IMR-90 (cell line): ENCODE data around the gene RABGAP1. TPM values are rescaled to one million over a fixed set of nuclear protein-coding genes. Genes with fewer than 3 reads are reported as not detected.

ENCODE experiments used
- ATAC-seq: fragments of 200-7000 bp; cut with Tn5 transposase; 2 replicates; pipeline ENCODE4 v1.9.1; 2020; ENCODE audit warnings: low read depth, mild to moderate bottlenecking, moderate library complexity
- BruUV-seq: library from RNA; stranded (reverse); fragments of 400-500 nt; replicated peaks from 2 replicates; lab custom pipeline; 2021; lab: Mats Ljungman, UMichigan
- CTCF ChIA-PET: fragments of 300-600 bp; formaldehyde crosslinking; extraction: SDS; loops from one replicate; lab custom pipeline; 2021; ENCODE audit warnings: antibody characterized with exemption; lab: Yijun Ruan, JAX
- POLR2A ChIA-PET: fragments of 300-600 bp; sonication (Branson Sonifier 250); formaldehyde crosslinking; loops from one replicate; lab custom pipeline; 2022; ENCODE audit warnings: antibody characterized with exemption; ENCODE audit not compliant: unreplicated experiment; lab: Charles Lee
- DNase-seq: peaks from one replicate; pipeline ENCODE4 v3.0.0; 2013
- H2AFZ ChIP-seq: replicated peaks from 2 replicates; pipeline ENCODE3; 2013; ENCODE audit warnings: low read length, mild to moderate bottlenecking; ENCODE audit not compliant: poor library complexity
- H2AK5ac ChIP-seq: 2 replicates; pipeline ENCODE4 v1.6.1; 2013; ENCODE audit warnings: low read depth, low read length, inconsistent platforms
- H2AK9ac ChIP-seq: replicated peaks from 2 replicates; pipeline ENCODE3; 2013; ENCODE audit warnings: mild to moderate bottlenecking, low read depth, low read length, moderate library complexity; ENCODE audit not compliant: poor library complexity
- H2BK120ac ChIP-seq: 2 replicates; pipeline ENCODE4 v1.6.1; 2013; ENCODE audit warnings: low read depth, low read length, inconsistent platforms
- H2BK15ac ChIP-seq: 3 replicates; pipeline ENCODE4 v1.6.1; 2013; ENCODE audit warnings: low read depth, low read length, inconsistent platforms
- H2BK20ac ChIP-seq: 2 replicates; pipeline ENCODE4 v1.6.1; 2013; ENCODE audit warnings: low read depth, mild to moderate bottlenecking, inconsistent platforms, low read length, moderate library complexity
- H2BK5ac ChIP-seq: 2 replicates; pipeline ENCODE4 v1.6.1; 2013; ENCODE audit warnings: mild to moderate bottlenecking, low read depth, low read length, inconsistent platforms; ENCODE audit not compliant: poor library complexity, severe bottlenecking
- H3K14ac ChIP-seq: replicated peaks from 2 replicates; pipeline ENCODE4 v1.6.1; 2013; ENCODE audit warnings: low read depth, low read length, inconsistent platforms
- H3K18ac ChIP-seq: 2 replicates; pipeline ENCODE4 v1.6.1; 2013; ENCODE audit warnings: low read depth, low read length, control low read depth
- H3K23ac ChIP-seq: 2 replicates; pipeline ENCODE4 v1.6.1; 2013; ENCODE audit warnings: low read depth, low read length, inconsistent platforms
- H3K27ac ChIP-seq: 2 replicates; pipeline ENCODE4 v1.5.1; 2013; ENCODE audit warnings: mild to moderate bottlenecking, control low read depth, low read length; ENCODE audit not compliant: insufficient read depth
- H3K27me3 ChIP-seq: 2 replicates; pipeline ENCODE4 v1.6.1; 2013; ENCODE audit warnings: low read length; ENCODE audit not compliant: control insufficient read depth, insufficient read depth
- H3K36me3 ChIP-seq: 2 replicates; pipeline ENCODE4 v1.6.1; 2013; ENCODE audit warnings: low read length, mixed read lengths; ENCODE audit not compliant: control insufficient read depth, insufficient read depth
- H3K4ac ChIP-seq: 2 replicates; pipeline ENCODE4 v1.6.1; 2013; ENCODE audit warnings: low read depth, low read length, inconsistent platforms
- H3K4me1 ChIP-seq: 2 replicates; pipeline ENCODE4 v1.6.1; 2013; ENCODE audit warnings: low read length, mixed read lengths; ENCODE audit not compliant: control insufficient read depth, insufficient read depth
- H3K4me2 ChIP-seq: 2 replicates; pipeline ENCODE4 v1.6.1; 2013; ENCODE audit warnings: low read depth, mild to moderate bottlenecking, control low read depth, low read length, moderate library complexity
- H3K4me3 ChIP-seq: 2 replicates; pipeline ENCODE4 v1.5.1; 2013; ENCODE audit warnings: low read depth, mild to moderate bottlenecking, control low read depth, low read length, moderate library complexity; ENCODE audit not compliant: insufficient read depth
- H3K56ac ChIP-seq: 2 replicates; pipeline ENCODE4 v1.6.1; 2013; ENCODE audit warnings: low read length, inconsistent platforms; ENCODE audit not compliant: insufficient read depth; ENCODE audit errors: extremely low read depth
- H3K79me1 ChIP-seq, 2 experiments: 2 replicates each; pipeline ENCODE4 v1.6.1; 2013; ENCODE audit warnings: low read length in 2 of 2, inconsistent platforms in 1 of 2, low read depth in 1 of 2
- H3K9ac ChIP-seq: 2 replicates; pipeline ENCODE4 v1.6.1; 2013; ENCODE audit warnings: low read depth, low read length, control low read depth
- H3K9me1 ChIP-seq: 2 replicates; pipeline ENCODE4 v1.6.1; 2013; ENCODE audit warnings: low read length, inconsistent platforms; ENCODE audit not compliant: insufficient read depth
- H3K9me3 ChIP-seq: 2 replicates; pipeline ENCODE4 v1.6.1; 2013; ENCODE audit warnings: low read length; ENCODE audit not compliant: control insufficient read depth, insufficient read depth
- H4K20me1 ChIP-seq: 2 replicates; pipeline ENCODE4 v1.6.1; 2013; ENCODE audit warnings: low read length, inconsistent platforms; ENCODE audit not compliant: insufficient read depth
- H4K5ac ChIP-seq: 2 replicates; pipeline ENCODE4 v1.6.1; 2013; ENCODE audit warnings: mild to moderate bottlenecking, low read depth, low read length, control low read depth
- H4K8ac ChIP-seq, 2 experiments: 2 replicates each; pipeline ENCODE4 v1.6.1; 2013; ENCODE audit warnings: low read depth in 2 of 2, low read length in 2 of 2, control low read depth in 1 of 2, inconsistent platforms in 1 of 2
- H4K91ac ChIP-seq: 2 replicates; pipeline ENCODE4 v1.6.1; 2013; ENCODE audit warnings: low read depth, low read length, inconsistent platforms; ENCODE audit not compliant: insufficient read depth
- BHLHE40 ChIP-seq: fragments of 150-350 bp; IDR thresholded peaks from 2 replicates; pipeline ENCODE4 v1.6.1; 2016; ENCODE audit warnings: mild to moderate bottlenecking, low read depth, low read length
- CEBPB ChIP-seq: IDR thresholded peaks from 2 replicates; pipeline ENCODE4 v1.6.1; 2012; ENCODE audit warnings: low read depth, low read length, improper control_type of control experiment
- CHD1 ChIP-seq: IDR thresholded peaks from 2 replicates; pipeline ENCODE4 v1.6.1; 2012; ENCODE audit warnings: low read depth, low read length, improper control_type of control experiment
- CTCF ChIP-seq: conservative IDR thresholded peaks from 2 replicates; pipeline ENCODE4 v1.5.1; 2012; ENCODE audit warnings: mild to moderate bottlenecking, low read depth, low read length, improper control_type of control experiment
- FOS ChIP-seq: fragments of 150-350 bp; IDR thresholded peaks from 2 replicates; pipeline ENCODE4 v1.6.1; 2016; ENCODE audit warnings: low read depth, low read length
- MAFK ChIP-seq: IDR thresholded peaks from 2 replicates; pipeline ENCODE4 v1.6.1; 2012; ENCODE audit warnings: low read depth, low read length, improper control_type of control experiment
- MAZ ChIP-seq: IDR thresholded peaks from 2 replicates; pipeline ENCODE4 v1.6.1; 2012; ENCODE audit warnings: low read depth, mild to moderate bottlenecking, low read length, improper control_type of control experiment, moderate library complexity, borderline replicate concordance
- MXI1 ChIP-seq: IDR thresholded peaks from 2 replicates; pipeline ENCODE4 v1.6.1; 2012; ENCODE audit warnings: low read depth, mild to moderate bottlenecking, low read length, moderate library complexity, borderline replicate concordance
- NFE2L2 ChIP-seq: fragments of 150-350 bp; IDR thresholded peaks from 2 replicates; pipeline ENCODE4 v1.6.1; 2016; ENCODE audit warnings: low read depth, mild to moderate bottlenecking, low read length
- POLR2A ChIP-seq: IDR thresholded peaks from 2 replicates; pipeline ENCODE4 v1.6.1; 2012; ENCODE audit warnings: mild to moderate bottlenecking, low read depth, low read length
- RAD21 ChIP-seq: IDR thresholded peaks from 2 replicates; pipeline ENCODE4 v1.6.1; 2012; ENCODE audit warnings: low read length, improper control_type of control experiment
- RCOR1 ChIP-seq: IDR thresholded peaks from 2 replicates; pipeline ENCODE4 v1.6.1; 2012; ENCODE audit warnings: mild to moderate bottlenecking, low read length, improper control_type of control experiment; ENCODE audit not compliant: insufficient replicate concordance
- RFX5 ChIP-seq: IDR thresholded peaks from 2 replicates; pipeline ENCODE4 v1.8.0; 2012; ENCODE audit warnings: low read depth, mild to moderate bottlenecking, low read length, moderate library complexity
- SMC3 ChIP-seq: fragments of 150-350 bp; IDR thresholded peaks from 2 replicates; pipeline ENCODE4 v1.6.1; 2016; ENCODE audit warnings: low read depth, mild to moderate bottlenecking, antibody characterized with exemption, low read length, moderate library complexity
- WGBS, 2 experiments: methylation state at CpG; one replicate each; pipeline versions ENCODE4 v1.1.5 to v1.1.7; 2013; ENCODE audit warnings: missing lambda C conversion rate in 2 of 2; ENCODE audit not compliant: insufficient read length in 1 of 2; ENCODE audit errors: extremely low coverage in 2 of 2; 5-methylcytosine and 5-hydroxymethylcytosine counted together
- dilution Hi-C: fragments of 300-500 bp; cut with HindIII; formaldehyde crosslinking; loops from one replicate; pipeline ENCODE4 v1.14.3; 2018; ENCODE audit warnings: low sequenced_read_pairs; ENCODE audit not compliant: unreplicated experiment
- in situ Hi-C: fragments of 300-500 bp; cut with MboI; formaldehyde crosslinking; loops from 3 replicates; pipeline ENCODE4 v1.14.3; 2019; ENCODE audit warnings: low sequenced_read_pairs, inconsistent platforms, mixed read lengths
- intact Hi-C: fragments of 100-400 bp; cut with micrococcal nuclease; formaldehyde crosslinking; loops from 2 replicates; pipeline ENCODE4 v1.10.0; 2022
- polyA plus RNA-seq, 3 experiments: library from polyadenylated mRNA; depleted of rRNA; stranded (reverse); fragments of >200 nt; gene quantifications; 2 replicates each; pipeline ENCODE4 v1.2.3, GENCODE V29; 2012; ENCODE audit warnings: low replicate concordance in 1 of 3
- total RNA-seq: library from RNA; depleted of rRNA; stranded (reverse); fragments of >200 nt; gene quantifications from 2 replicates; pipeline ENCODE4 v1.2.3, GENCODE V29; 2012
- TF ChIP-seq, protein P1 (sequence below): fragments of 150-350 bp; IDR thresholded peaks from 2 replicates; pipeline ENCODE4 v1.6.1; 2017; ENCODE audit warnings: mild to moderate bottlenecking, antibody characterized with exemption, low read length, low read depth
- TF ChIP-seq, protein P2 (sequence below): fragments of 150-350 bp; IDR thresholded peaks from 2 replicates; pipeline ENCODE4 v1.6.1; 2016; ENCODE audit warnings: low read depth, mild to moderate bottlenecking, low read length, moderate library complexity, borderline replicate concordance

RABGAP1 gene
- total and polyA plus RNA-seq, 2 of the 4 experiments (the other 2 are of a cell fraction), result 20.0 to 53.9 TPM

DNA sequence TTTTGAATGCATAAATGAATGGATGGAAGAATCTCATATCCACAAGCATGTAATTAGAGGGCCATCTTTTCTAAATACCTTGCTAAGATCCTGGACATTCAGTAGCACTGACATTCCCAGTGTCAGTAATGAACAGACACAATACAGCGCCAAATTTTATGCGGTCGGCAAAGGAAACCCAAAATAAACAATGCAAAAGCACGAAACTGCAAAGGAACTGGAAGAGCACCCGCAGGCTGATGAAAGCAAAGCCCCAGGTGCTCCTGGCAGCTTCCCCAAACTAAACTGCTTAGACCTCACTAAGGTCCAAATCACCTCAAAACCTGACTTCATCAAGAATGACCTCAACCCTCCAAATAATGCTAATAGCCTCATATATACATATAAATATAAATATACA is 194.6 kb downstream of the RABGAP1 start:
- Histone ChIP-seq H3K9me1 (no peaks in the 10 kb centered on the region), H3K56ac (no peak overlapping the region), H3K23ac (no peak overlapping the region), H3K4me1 (no peaks in the 10 kb centered on the region; the same call in 1 of the 2 replicates), H3K18ac (no peak overlapping the region), H3K27ac (no peak overlapping the region), H2AK9ac (no peak overlapping the region), H3K27me3 (no peaks in the 10 kb centered on the region), H4K5ac (no peak overlapping the region), H4K8ac (no peak overlapping the region), H2AFZ (no peak overlapping the region), H2BK20ac (no peak overlapping the region), H3K4me2 (no peak overlapping the region), H2BK5ac (no peak overlapping the region), H2AK5ac (no peak overlapping the region), H2BK120ac (no peak overlapping the region), H3K36me3 (no peaks in the 10 kb centered on the region), H3K4ac (no peak overlapping the region), H3K9ac (no peak overlapping the region), H3K4me3 (no peak overlapping the region), H3K9me3 (no peaks in the 10 kb centered on the region), H3K14ac (no peak overlapping the region), H2BK15ac (no peak overlapping the region), H4K91ac (no peak overlapping the region), H4K20me1 (no peaks in the 10 kb centered on the region), H3K79me1 (no peaks in the 10 kb centered on the region)
- in situ Hi-C loops, result no loop called here
- DNase-seq (no peak), ATAC-seq (no peak)
- no peak for TF ChIP-seq RAD21
- no peak for TF ChIP-seq RFX5
- no peak for TF ChIP-seq NFE2L2
- no peak for TF ChIP-seq BHLHE40
- TF ChIP-seq CHD1, result no peak
- TF ChIP-seq RCOR1, result no peak
- TF ChIP-seq FOS, result no peak
- TF ChIP-seq, protein P1, sequence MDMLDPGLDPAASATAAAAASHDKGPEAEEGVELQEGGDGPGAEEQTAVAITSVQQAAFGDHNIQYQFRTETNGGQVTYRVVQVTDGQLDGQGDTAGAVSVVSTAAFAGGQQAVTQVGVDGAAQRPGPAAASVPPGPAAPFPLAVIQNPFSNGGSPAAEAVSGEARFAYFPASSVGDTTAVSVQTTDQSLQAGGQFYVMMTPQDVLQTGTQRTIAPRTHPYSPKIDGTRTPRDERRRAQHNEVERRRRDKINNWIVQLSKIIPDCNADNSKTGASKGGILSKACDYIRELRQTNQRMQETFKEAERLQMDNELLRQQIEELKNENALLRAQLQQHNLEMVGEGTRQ, result no peak
- no peak for TF ChIP-seq MAZ
- no peak for TF ChIP-seq SMC3
- no peak for TF ChIP-seq MXI1
- no peak for TF ChIP-seq CTCF
- no peak for TF ChIP-seq MAFK
- no peak for TF ChIP-seq POLR2A
- no peak for TF ChIP-seq CEBPB
- TF ChIP-seq, protein P2, sequence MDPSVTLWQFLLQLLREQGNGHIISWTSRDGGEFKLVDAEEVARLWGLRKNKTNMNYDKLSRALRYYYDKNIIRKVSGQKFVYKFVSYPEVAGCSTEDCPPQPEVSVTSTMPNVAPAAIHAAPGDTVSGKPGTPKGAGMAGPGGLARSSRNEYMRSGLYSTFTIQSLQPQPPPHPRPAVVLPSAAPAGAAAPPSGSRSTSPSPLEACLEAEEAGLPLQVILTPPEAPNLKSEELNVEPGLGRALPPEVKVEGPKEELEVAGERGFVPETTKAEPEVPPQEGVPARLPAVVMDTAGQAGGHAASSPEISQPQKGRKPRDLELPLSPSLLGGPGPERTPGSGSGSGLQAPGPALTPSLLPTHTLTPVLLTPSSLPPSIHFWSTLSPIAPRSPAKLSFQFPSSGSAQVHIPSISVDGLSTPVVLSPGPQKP, result no peak
- ChIA-PET CTCF (interaction anchor here (0.5 kb wide), 1 partner anchor 1608 kb away, joined by 3 read pairs; no protein-coding TSS in a partner anchor), POLR2A (no interaction called here)
- no CpG with 5 or more reads among the region's 5 CpGs for WGBS, 2 experiments
- BruUV-seq, result no TSS peak
- dilution Hi-C loops, result no loop called here
- intact Hi-C loops, result loop anchor here (5.0 kb wide), 1 partner anchor 42 kb away; no protein-coding TSS in a partner anchor
